SU-DHL-6 (cell line): ENCODE measurements around the gene IBA57.

Source experiments
- CTCF ChIP-seq: fragments of 200-600 bp; sonication (generic); IDR thresholded peaks from one replicate; pipeline ENCODE4 v1.5.1; 2017; ENCODE audit warnings: antibody characterized with exemption, mild to moderate bottlenecking, low read length, moderate library complexity; ENCODE audit not compliant: insufficient read depth, poor library complexity, severe bottlenecking
- EZH2phosphoT487 ChIP-seq: fragments of 200-600 bp; sonication (generic), shearing (Covaris generic); conservative IDR thresholded peaks from 2 replicates; pipeline ENCODE4 v1.6.1; 2018; ENCODE audit warnings: mild to moderate bottlenecking, antibody characterized with exemption, low read length, moderate library complexity, mixed read lengths

GRCh38 chr1:228226956-228227791 is 61.6 kb downstream of the IBA57 start:
- peak; percentile 12 for TF ChIP-seq CTCF
- TF ChIP-seq EZH2phosphoT487: no peak
